ENCODE results near the gene ZNF215. TPM values are rescaled to one million over a fixed set of nuclear protein-coding genes. Genes with fewer than 3 reads are reported as not detected.
A peak's percentile ranks its signal among the peaks of the same experiment; 100 is the strongest.

The ZNF215 gene
- total and polyA plus RNA-seq, 2 of the 13 experiments (the other 11 are each of a cell fraction or from before 2014, with no cell fraction given): not detected

GRCh38 chr11:6995703-6996102 is 69.5 kb downstream of the ZNF215 start:
- ATAC-seq: no peak
- Histone ChIP-seq H3K9me3 (ENCODE audit: low read length) (no peaks in the 10 kb centered on the region), H3K27me3 (ENCODE audit: control insufficient read depth in 1 of 2, insufficient read depth in 2 of 2, low read length in 2 of 2) (no peaks in the 10 kb centered on the region), H3K27ac (ENCODE audit: extremely low read length, insufficient read depth, low read length) (no peak overlapping the region), H3K9ac (ENCODE audit: insufficient read depth, low read depth, low read length) (no peak overlapping the region), H3K4me3 (replicated peaks in 1 of 3; ENCODE audit: insufficient read depth in 1 of 3, low read depth in 2 of 3, low read length in 3 of 3) (no peak overlapping the region), H3K4me1 (ENCODE audit: insufficient read depth, low read length) (no peaks in the 10 kb centered on the region), H3K4me2 (ENCODE audit: low read depth, low read length) (no peak overlapping the region), H3K79me2 (ENCODE audit: insufficient read depth, low read length) (no peaks in the 10 kb centered on the region), H3K36me3 (replicated peaks in 1 of 2; ENCODE audit: control insufficient read depth in 1 of 2, insufficient read depth in 2 of 2, low read length in 2 of 2) (no peaks in the 10 kb centered on the region), H4K20me1 (ENCODE audit: insufficient read depth, low read length) (no peaks in the 10 kb centered on the region; the same call in 1 of the 2 replicates), H2AFZ (ENCODE audit: low read length) (no peak overlapping the region)
- ChIA-PET CTCF (ENCODE audit: low intra/inter-chr PET ratio, low total read pairs) (no interaction called here), POLR2A (no interaction called here)
- intact Hi-C loops (cut with micrococcal nuclease; ENCODE audit: unreplicated experiment): no loop called here
- in situ Hi-C loops (cut with HindIII; ENCODE audit: extremely low pct_ligation_motif_present, low pct_unique_long_range_greater_than_20kb): no loop called here
- DNase-seq (ENCODE audit: low spot score): no peak
- TF ChIP-seq CTCF (CRISPR knock-in tag; IDR thresholded peaks at IDR 0.05): 0 out of 2 replicates have a peak, but pooled peaks have one; percentile 5
- TF ChIP-seq TRIM24 (CRISPR knock-in tag; IDR thresholded peaks at IDR 0.05): no peak
- TF ChIP-seq ZEB1 (IDR thresholded peaks at IDR 0.05; ENCODE audit: insufficient replicate concordance, low read depth): no peak
- no peak for FAIRE-seq
- BruUV-seq (replicated peaks): no TSS peak

- Histone ChIP-seq H3K27ac (ENCODE audit: extremely low read length, insufficient read depth, low read length) (no peak overlapping the region), H3K4me1 (ENCODE audit: insufficient read depth, low read length) (no peaks in the 10 kb centered on the region), H3K79me2 (ENCODE audit: insufficient read depth, low read length) (no peaks in the 10 kb centered on the region), H3K4me3 (replicated peaks in 1 of 3; ENCODE audit: insufficient read depth in 1 of 3, low read depth in 2 of 3, low read length in 3 of 3) (no peak overlapping the region), H3K27me3 (ENCODE audit: control insufficient read depth in 1 of 2, insufficient read depth in 2 of 2, low read length in 2 of 2) (no peaks in the 10 kb centered on the region), H2AFZ (ENCODE audit: low read length) (no peak overlapping the region), H3K36me3 (replicated peaks in 1 of 2; ENCODE audit: control insufficient read depth in 1 of 2, insufficient read depth in 2 of 2, low read length in 2 of 2) (no peaks in the 10 kb centered on the region), H3K4me2 (ENCODE audit: low read depth, low read length) (no peak overlapping the region), H4K20me1 (ENCODE audit: insufficient read depth, low read length) (no peaks in the 10 kb centered on the region), H3K9ac (ENCODE audit: insufficient read depth, low read depth, low read length) (no peak overlapping the region), H3K9me3 (ENCODE audit: low read length) (no peaks in the 10 kb centered on the region)
- in situ Hi-C loops (cut with HindIII; ENCODE audit: extremely low pct_ligation_motif_present, low pct_unique_long_range_greater_than_20kb) (no loop called here), intact Hi-C loops (cut with micrococcal nuclease; ENCODE audit: unreplicated experiment) (no loop called here)
- WGBS (ENCODE audit: low lambda C conversion rate): 27% methylated on average over 3 of the region's 3 CpGs
- ChIA-PET POLR2A (no interaction called here), CTCF (ENCODE audit: low intra/inter-chr PET ratio, low total read pairs) (no interaction called here)
- FAIRE-seq (no peak), DNase-seq (ENCODE audit: low spot score) (no peak), ATAC-seq (no peak)
- BruUV-seq (replicated peaks): no TSS peak
- TF ChIP-seq DNMT3B (CRISPR knock-in tag; conservative IDR thresholded peaks at IDR 0.05) (no peak), AHDC1 (CRISPR knock-in tag; IDR thresholded peaks at IDR 0.05; ENCODE audit: borderline replicate concordance) (no peak), KDM5B (CRISPR knock-in tag; IDR thresholded peaks at IDR 0.05; ENCODE audit: borderline replicate concordance) (no peak), ARHGAP35 (CRISPR knock-in tag; IDR thresholded peaks at IDR 0.05; ENCODE audit: borderline replicate concordance) (no peak), ZBTB49 (CRISPR knock-in tag; IDR thresholded peaks at IDR 0.05; ENCODE audit: borderline replicate concordance) (no peak)
These were observed 78.3 kb downstream of the ZNF215 start for GRCh38 chr11:7004482-7004881.

All from HepG2 (cell line).